Central memory CD4-positive, alpha-beta T cell (primary cell): ENCODE measurements around the gene SDS.
"Not testable (repeated sequence)": the region's sequence is repeated elsewhere in the genome, so short reads cannot be mapped to it uniquely, and the experiment has no call there.

Source experiments
- DNase-seq: peaks from one replicate; pipeline ENCODE4 v3.0.0; 2022

Gene SDS

GRCh38 chr12:113373969-113374368, 29.7 kb downstream of the SDS start:
- no peak for DNase-seq

- no peak for DNase-seq
These were observed 30.2 kb downstream of the SDS start for GRCh38 chr12:113373440-113373839.

GRCh38 chr12:113372371-113372770, 31.3 kb downstream of the SDS start:
- DNase-seq: no peak

GRCh38 chr12:113371808-113372207, 31.9 kb downstream of the SDS start:
- DNase-seq: no peak

GRCh38 chr12:113370923-113371682, 32.6 kb downstream of the SDS start:
- no peak for DNase-seq

GRCh38 chr12:113369391-113369985, 34.2 kb downstream of the SDS start:
- DNase-seq: no peak

GRCh38 chr12:113368331-113368730, 35.4 kb downstream of the SDS start:
- no peak for DNase-seq

GRCh38 chr12:113366827-113367226, 36.9 kb downstream of the SDS start:
- no peak for DNase-seq

GRCh38 chr12:113365639-113366395, 37.9 kb downstream of the SDS start:
- no peak for DNase-seq

GRCh38 chr12:113364698-113365097, 39.0 kb downstream of the SDS start:
- DNase-seq: no peak

GRCh38 chr12:113361574-113362370, 41.9 kb downstream of the SDS start:
- no peak for DNase-seq

- no peak for DNase-seq
These were observed 43.5 kb downstream of the SDS start for GRCh38 chr12:113359939-113360748.

- no peak for DNase-seq
These were observed 44.4 kb downstream of the SDS start for GRCh38 chr12:113359133-113359938.

GRCh38 chr12:113358381-113359132, 45.1 kb downstream of the SDS start, which contains the start of gene PLBD2:
PLBD2 (plus strand) TSS chr12:113358587; CDS start chr12:113358601, 14 bp downstream.
- DNase-seq: peak; percentile 92

GRCh38 chr12:113354192-113354591, 49.5 kb downstream of the SDS start:
- not testable (repeated sequence) for DNase-seq

- no peak for DNase-seq
These were observed 52.6 kb downstream of the SDS start for GRCh38 chr12:113351089-113351488.

- DNase-seq: no peak
These were observed 54.7 kb downstream of the SDS start for GRCh38 chr12:113348849-113349536.

- DNase-seq: no peak
These were observed 55.8 kb downstream of the SDS start for GRCh38 chr12:113347892-113348291.

GRCh38 chr12:113347107-113347506, 56.6 kb downstream of the SDS start:
- DNase-seq: no peak

GRCh38 chr12:113346353-113346752, 57.3 kb downstream of the SDS start:
- no peak for DNase-seq
